Fibroblast of skin of right quadriceps (primary cell): ENCODE measurements around the gene ESPL1.
A peak's percentile ranks its signal among the peaks of the same experiment; 100 is the strongest.
"Not testable (repeated sequence)": the region's sequence is repeated elsewhere in the genome, so short reads cannot be mapped to it uniquely, and the experiment has no call there.

Source experiments
- DNase-seq: peaks from one replicate; pipeline ENCODE4 v3.0.0-alpha.2; 2013

Gene ESPL1

GRCh38 chr12:53306826-53307225, 38.7 kb downstream of the ESPL1 start:
- DNase-seq: no peak

GRCh38 chr12:53308276-53308675, 40.2 kb downstream of the ESPL1 start:
- no peak for DNase-seq

- DNase-seq: no peak
These were observed 45.9 kb downstream of the ESPL1 start for GRCh38 chr12:53313996-53314395.

- no peak for DNase-seq
These were observed 52.5 kb downstream of the ESPL1 start for GRCh38 chr12:53320352-53321195.

- DNase-seq: no peak
These were observed 56.1 kb downstream of the ESPL1 start for GRCh38 chr12:53324113-53324778.

GRCh38 chr12:53324779-53325510, 56.8 kb downstream of the ESPL1 start:
- peak; percentile 92 for DNase-seq

- DNase-seq: no peak
These were observed 57.5 kb downstream of the ESPL1 start for GRCh38 chr12:53325511-53326061.

GRCh38 chr12:53326460-53327185, 58.5 kb downstream of the ESPL1 start:
- DNase-seq: no peak

- DNase-seq: no peak
These were observed 59.4 kb downstream of the ESPL1 start for GRCh38 chr12:53327435-53328042.

GRCh38 chr12:53328043-53328435, 59.9 kb downstream of the ESPL1 start:
- DNase-seq: no peak

- DNase-seq: no peak
These were observed 62.6 kb downstream of the ESPL1 start for GRCh38 chr12:53330671-53331070.

- DNase-seq: not testable (repeated sequence)
These were observed 64.2 kb downstream of the ESPL1 start for GRCh38 chr12:53332339-53332738.

GRCh38 chr12:53332744-53333143, 64.6 kb downstream of the ESPL1 start:
- no peak for DNase-seq

- no peak for DNase-seq
These were observed 65.2 kb downstream of the ESPL1 start for GRCh38 chr12:53333289-53333688.

- DNase-seq: no peak
These were observed 65.7 kb downstream of the ESPL1 start for GRCh38 chr12:53333845-53334244.

GRCh38 chr12:53334822-53335221, 66.7 kb downstream of the ESPL1 start:
- DNase-seq: no peak

GRCh38 chr12:53336181-53336681, 68.1 kb downstream of the ESPL1 start, which contains the start of gene SP7:
TSS of gene SP7 (minus strand) at chr12:53336354. CDS start at chr12:53335646, 708 bp downstream.
- peak; percentile 41 for DNase-seq

- DNase-seq: no peak
These were observed 69.9 kb downstream of the ESPL1 start for GRCh38 chr12:53338017-53338416.

- DNase-seq: no peak
These were observed 70.8 kb downstream of the ESPL1 start for GRCh38 chr12:53338916-53339315.

GRCh38 chr12:53340398-53340797, 72.3 kb downstream of the ESPL1 start:
- DNase-seq: no peak
